DMS114 treated with DMSO at 0.1 percent for 48 hours (cell line): Measurements from ENCODE around the gene ICOS.
"Not testable (repeated sequence)": the region's sequence is repeated elsewhere in the genome, so short reads cannot be mapped to it uniquely, and the experiment has no call there.

ENCODE experiments used
- DNase-seq: peaks from one replicate; lab custom pipeline; 2025; ENCODE audit not compliant: unreplicated experiment; lab: John Stamatoyannopoulos, UW

ICOS gene

GRCh38 chr2:203916756-203917155 lies 19.8 kb upstream of the ICOS start:
- DNase-seq = no peak

DNA sequence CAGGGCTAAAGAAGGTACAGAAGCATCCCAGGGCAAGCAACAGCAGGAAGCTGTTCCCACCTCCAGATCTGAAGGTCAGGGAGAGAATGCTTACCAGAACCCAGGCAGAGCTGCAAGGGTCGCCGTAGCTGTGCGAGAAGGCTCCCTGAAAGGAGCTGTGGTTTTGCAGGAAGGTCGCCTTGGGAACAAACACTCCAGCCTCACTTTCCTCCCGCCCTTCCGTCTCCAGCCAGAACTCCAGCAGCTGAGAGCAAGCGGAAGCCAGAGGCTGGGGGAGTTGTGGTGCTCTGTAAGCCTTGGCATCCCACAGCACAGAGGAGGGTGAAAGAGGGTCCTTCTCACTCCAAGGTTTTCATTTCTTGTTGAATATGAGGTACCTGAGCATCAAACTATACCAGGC lies 18.3 kb upstream of the ICOS start:
- no peak for DNase-seq

DNA sequence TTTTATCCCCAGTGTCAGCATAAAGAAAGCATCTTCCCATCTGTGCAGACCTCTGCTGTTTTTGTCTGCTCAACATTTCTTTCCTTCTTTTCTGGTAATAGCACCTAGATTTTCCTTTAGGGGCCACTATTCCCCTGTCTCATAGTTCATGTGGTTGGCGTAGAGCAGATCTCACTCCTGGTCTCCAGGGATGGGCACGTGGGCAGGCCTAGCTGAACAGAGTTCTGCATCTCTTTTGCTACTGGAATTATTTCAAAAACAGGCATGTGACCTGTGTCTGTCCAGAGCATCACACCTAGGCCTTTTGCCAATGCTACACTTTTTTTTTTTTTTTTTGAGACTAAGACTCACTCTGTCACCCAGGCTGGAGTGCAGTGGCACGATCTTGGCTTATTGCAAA lies 17.7 kb upstream of the ICOS start:
- no peak for DNase-seq

DNA sequence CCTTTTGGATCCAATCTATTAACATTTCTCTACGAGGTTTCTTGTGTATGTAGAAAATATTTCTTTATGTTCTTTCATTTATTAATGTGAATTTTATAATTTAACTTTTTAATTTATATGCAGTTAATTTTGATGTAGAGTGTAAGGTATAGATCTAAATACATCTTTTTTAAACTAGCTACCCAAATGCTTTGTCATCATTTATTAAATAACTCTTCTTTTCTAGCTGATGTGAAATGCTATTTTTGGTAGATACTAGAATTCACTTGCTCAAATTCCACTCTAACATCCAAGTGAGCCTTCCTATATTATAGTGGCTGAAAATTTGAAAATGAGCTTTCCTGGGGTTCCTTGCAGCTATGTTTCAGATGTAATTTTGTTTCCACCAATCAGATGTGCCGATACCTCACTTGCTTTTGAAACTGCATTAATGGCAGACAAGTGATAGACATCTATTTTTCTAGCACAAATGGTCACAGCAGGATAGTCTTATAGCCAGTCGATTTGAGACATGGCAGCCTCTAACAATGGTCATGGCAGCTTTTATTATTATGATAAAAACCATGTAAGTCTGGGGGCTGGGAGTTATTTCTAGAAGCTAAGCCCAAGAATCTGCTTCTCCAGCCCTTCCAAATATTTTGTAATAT lies 10.9 kb upstream of the ICOS start:
- DNase-seq = no peak

- no peak for DNase-seq
Measured at GRCh38 chr2:203928849-203929248, 7.7 kb upstream of the ICOS start.

DNA sequence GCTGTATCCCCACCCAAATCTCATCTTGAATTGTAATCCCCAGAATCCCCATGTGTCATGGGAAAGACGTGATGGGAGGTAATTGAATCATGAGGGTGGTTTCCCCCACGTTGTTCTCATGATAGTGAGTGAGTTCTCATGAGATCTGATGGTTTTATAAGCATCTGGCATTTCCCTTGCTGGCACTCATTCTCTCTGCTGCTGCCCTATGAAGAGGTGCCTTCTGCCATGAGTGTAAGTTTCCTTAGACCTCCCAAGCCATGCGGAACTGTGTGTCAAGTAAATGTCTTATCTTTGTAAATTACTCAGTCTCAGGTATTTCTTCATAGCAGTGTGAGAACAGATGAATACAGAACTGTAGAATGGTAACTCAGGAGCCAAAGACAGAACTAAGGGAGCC lies 5.3 kb upstream of the ICOS start:
- DNase-seq = not testable (repeated sequence)

- no peak for DNase-seq
Measured at GRCh38 chr2:203934041-203934492, 2.5 kb upstream of the ICOS start.

DNA sequence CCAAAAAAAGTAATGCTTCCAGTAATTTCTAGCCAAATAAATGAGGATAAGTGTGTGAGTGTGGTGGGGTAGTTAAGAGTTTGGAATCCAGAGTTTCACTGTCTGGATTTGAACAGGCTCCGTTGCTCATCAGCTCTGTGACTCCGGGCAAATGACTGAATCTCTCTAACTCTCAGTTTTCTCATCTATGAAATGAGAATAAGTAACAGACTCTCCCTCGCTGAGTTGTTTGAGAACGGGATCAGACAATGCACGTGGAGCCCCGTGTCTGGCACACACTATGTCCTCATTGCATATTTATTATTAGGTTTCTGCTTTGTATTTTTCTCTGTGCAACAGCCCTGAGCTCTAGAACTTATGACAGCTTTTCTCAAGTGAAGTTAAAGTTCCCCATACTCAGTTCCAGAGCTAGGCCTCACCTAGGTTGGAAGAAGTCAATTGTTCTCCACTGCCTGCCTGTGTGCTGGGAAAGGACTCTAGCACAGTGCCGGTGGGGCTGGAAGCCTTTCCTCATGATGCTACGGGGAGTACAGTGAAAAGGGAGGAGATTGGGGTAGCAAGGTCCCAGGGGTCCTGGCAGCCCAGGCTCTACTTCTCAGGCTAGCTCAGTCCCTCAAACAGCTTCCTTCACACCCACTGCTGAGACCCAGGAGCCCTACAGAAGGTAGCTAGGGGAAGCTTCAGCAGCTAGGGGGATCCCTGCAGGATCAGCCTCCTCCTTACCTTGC lies 1.7 kb upstream of the ICOS start:
- no peak for DNase-seq

DNA sequence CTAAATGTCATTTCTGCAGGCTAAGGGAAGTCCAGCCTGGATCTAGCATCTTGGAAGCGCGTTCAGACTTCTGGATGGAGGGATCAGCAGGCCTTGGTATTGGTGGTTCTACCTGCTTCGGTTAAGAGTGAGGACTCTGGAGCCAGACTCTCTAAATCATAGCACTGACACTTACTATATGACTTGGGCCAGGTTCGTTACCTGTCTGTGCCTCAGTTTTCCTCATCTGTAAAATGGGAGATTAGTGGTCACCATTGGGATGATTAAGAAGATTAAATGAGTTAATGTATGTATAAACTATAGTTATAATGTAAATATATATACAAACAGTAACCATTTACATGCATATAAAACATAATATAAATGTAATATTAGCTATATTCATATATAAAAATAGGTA lies 995 bp upstream of the ICOS start:
- no peak for DNase-seq

DNA sequence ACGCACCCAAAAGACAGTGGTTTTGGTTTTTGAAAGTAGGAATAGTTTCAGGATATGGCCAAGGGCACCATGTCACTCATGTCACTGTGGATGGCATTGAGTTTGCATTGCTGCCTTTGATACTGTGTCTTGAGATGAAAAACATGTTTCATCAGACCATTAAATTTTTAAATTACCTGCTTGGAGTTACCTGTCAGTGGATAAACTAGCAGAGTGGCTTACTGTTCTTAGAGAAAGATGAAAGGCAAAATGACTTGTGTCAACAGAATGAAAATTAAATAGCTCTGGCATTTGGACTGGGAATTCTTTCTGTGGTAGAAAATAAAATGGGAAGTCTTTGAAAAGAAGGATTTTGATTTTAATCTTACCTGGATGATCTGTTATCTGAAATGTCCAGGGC lies 386 bp downstream of the ICOS start:
- no peak for DNase-seq

DNA sequence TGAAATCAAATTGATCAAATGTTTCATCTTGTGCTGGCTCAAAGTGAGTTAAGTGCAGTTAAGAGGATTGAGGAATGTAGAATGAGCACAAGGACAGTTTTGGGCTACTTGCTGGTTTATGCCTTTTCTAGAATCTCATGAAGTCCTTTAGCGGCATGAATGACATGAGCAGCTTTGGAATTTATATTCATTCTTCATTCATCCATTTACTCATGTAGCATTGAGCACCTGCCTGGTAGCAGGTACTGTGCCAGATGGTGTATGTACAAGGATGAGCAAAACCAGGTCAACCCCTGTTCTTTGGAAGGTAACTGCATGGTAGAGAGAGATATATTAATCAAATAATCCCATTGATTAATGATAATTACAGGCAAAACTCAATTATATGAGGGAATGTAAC lies 1.2 kb downstream of the ICOS start:
- no peak for DNase-seq

- no peak for DNase-seq
Measured at GRCh38 chr2:203940039-203940438, 3.5 kb downstream of the ICOS start.

- DNase-seq = not testable (repeated sequence)
Measured at GRCh38 chr2:203943493-203944382, 7.2 kb downstream of the ICOS start.

GRCh38 chr2:203948733-203949132 lies 12.2 kb downstream of the ICOS start:
- no peak for DNase-seq

DNA sequence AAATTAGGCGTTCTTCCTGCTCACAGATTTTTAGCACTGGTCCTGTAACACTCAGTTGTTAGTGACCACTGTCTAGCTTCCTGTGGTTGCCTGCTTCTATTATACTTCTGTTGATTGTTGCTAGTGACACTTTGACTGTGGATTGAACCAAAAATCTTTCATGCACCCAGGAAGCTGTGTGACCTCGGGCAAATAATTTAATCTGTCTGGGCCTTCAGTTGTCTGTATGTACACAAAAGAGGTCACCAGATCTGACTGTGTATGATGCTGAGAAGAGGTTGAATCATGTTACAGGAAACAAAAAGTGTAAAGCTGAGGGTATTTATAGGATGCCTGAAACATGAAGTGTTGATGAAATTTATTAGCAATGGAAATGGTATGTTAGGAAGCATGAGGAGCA lies 12.7 kb downstream of the ICOS start:
- DNase-seq = no peak

DNA sequence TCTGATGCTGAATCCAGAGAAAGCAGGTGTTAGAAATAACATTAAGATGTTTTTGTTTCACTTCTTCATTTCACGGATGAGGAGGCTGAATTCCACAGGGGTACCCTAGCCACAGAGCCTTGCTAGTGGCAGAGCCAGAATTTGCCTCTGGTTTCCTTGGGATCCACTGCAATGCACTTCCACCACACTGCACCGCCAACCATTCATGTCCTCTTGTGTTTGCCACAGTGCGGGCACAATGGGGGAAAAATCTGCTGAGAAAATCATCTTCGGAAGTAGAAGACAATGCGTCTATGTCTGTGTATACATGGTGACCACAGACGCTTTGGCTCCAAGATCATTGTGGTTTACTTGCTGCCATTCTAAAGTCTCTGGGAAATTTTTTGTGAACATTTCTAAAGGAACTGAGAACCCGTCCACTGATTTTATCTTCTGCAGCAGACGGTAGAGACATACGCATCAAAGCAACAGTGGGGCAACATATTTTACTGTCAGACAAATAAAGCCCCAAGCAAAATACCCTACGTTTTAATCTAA lies 14.9 kb downstream of the ICOS start:
- no peak for DNase-seq

GRCh38 chr2:203959265-203959664 lies 22.7 kb downstream of the ICOS start:
- no peak for DNase-seq

DNA sequence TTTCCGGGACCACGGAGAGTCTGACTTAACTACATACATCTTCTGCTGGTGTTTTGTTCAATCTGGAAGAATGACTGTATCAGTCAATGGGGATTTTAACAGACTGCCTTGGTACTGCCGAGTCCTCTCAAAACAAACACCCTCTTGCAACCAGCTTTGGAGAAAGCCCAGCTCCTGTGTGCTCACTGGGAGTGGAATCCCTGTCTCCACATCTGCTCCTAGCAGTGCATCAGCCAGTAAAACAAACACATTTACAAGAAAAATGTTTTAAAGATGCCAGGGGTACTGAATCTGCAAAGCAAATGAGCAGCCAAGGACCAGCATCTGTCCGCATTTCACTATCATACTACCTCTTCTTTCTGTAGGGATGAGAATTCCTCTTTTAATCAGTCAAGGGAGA lies 23.1 kb downstream of the ICOS start:
- no peak for DNase-seq

- no peak for DNase-seq
Measured at GRCh38 chr2:203960811-203961210, 24.2 kb downstream of the ICOS start.

DNA sequence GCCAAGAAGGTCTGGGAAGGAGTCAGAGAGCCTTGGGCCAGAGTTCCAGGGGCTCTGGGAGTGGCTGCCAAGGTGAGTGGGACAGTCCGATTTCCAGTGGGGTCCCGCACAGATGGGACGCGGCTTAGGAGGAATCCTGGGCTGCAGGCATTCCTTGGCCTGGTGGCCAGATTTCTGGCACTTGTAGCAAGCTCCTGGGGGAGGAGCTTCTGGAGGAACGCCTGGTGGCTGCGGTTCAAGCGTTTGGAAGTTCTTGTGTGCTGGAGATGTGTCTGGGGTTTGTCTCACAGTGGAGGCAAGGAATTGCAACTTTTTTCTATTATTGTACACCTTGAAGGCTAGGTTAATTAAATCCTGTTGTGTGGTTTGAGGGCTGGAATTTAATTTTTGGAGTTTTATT lies 28.6 kb downstream of the ICOS start:
- DNase-seq = not testable (repeated sequence)

- DNase-seq = no peak
Measured at GRCh38 chr2:203971251-203971650, 34.7 kb downstream of the ICOS start.

DNA sequence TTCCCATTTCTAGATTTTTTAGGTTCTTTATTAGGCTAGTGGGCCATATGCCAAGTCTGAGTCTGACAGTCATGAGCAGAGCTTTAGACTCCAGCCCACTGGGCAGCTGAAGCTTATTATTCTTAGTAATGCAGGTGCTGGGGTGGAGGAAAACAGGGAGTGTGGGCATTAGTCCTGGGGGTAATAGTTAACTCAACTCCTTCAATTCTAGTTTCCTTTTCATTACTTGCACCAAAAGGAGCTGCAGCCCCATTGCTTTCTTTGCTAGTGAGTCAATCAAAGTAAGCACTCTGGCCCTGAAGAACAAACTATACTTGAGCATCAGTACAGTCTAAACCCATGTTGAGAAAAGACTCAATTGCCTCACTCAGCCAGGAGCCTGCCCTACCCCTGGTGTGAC lies 35.5 kb downstream of the ICOS start:
- DNase-seq = no peak
